Body of pancreas (tissue), 4 donors: ENCODE data around the gene EXTL1. TPM values are rescaled to one million over a fixed set of nuclear protein-coding genes. Genes with fewer than 3 reads are reported as not detected.

ENCODE experiments used
- ATAC-seq: fragments of 150-250 bp; one replicate; pipeline ENCODE4 v1.9.1; 2016
- DNase-seq, 4 donors: peaks; one replicate each; pipeline ENCODE4 v3.0.0-alpha.2; 2019
- H3K27ac ChIP-seq, 4 donors: fragments of 200-600 bp; sonication (generic); 1 replicate in 3 of 4; 2 replicates in 1 of 4; pipeline versions ENCODE4 v1.5.1 to v1.6.1; 2016 to 2019; ENCODE audit warnings: mild to moderate bottlenecking in 1 of 4, mixed read lengths in 1 of 4, moderate library complexity in 1 of 4
- H3K27me3 ChIP-seq, 2 donors: fragments of 200-600 bp; sonication (generic); one replicate each; pipeline ENCODE4 v1.6.0; 2016; ENCODE audit warnings: mild to moderate bottlenecking in 1 of 2
- H3K36me3 ChIP-seq, 2 donors: fragments of 200-600 bp; sonication (generic); replicated peaks in 1 of 2; 2 replicates each; pipeline ENCODE4 v1.5.1; 2016; ENCODE audit warnings: low read depth in 2 of 2; ENCODE audit not compliant: insufficient read depth in 1 of 2
- H3K4me1 ChIP-seq: fragments of 200-600 bp; sonication (generic); one replicate; pipeline ENCODE4 v1.6.0; 2016
- H3K4me3 ChIP-seq, 2 donors: fragments of 200-600 bp; sonication (generic); 1 replicate in 1 of 2; 2 replicates in 1 of 2; pipeline ENCODE4 v1.5.1; 2016 to 2019
- H3K9me3 ChIP-seq, 3 donors: fragments of 200-600 bp; sonication (generic); 1 replicate in 2 of 3; 2 replicates in 1 of 3; pipeline ENCODE4 v1.5.1; 2016
- CTCF ChIP-seq, 7 experiments: fragments of 450-650 bp in 4 of 7; fragments of 200-600 bp in 3 of 7; sonication (generic) in 3 of 7; IDR thresholded peaks; one replicate each; pipeline ENCODE4 v1.5.1; 2016 to 2019; ENCODE audit warnings: antibody characterized with exemption in 7 of 7
- POLR2A ChIP-seq, 3 donors: fragments of 450-650 bp; IDR thresholded peaks; one replicate each; pipeline ENCODE4 v1.6.1; 2016; ENCODE audit warnings: antibody characterized with exemption in 3 of 3, mild to moderate bottlenecking in 2 of 3
- WGBS, 2 donors: methylation state at CpG; one replicate each; pipeline ENCODE4 v1.1.5; 2017; 5-methylcytosine and 5-hydroxymethylcytosine counted together
- intact Hi-C: fragments of 100-400 bp; cut with DNase I; formaldehyde crosslinking; loops from one replicate; pipeline ENCODE4 v1.15.1; 2023
- total RNA-seq, 2 donors: library from RNA; depleted of rRNA; stranded (reverse); fragments of >200 nt; gene quantifications; one replicate each; pipeline ENCODE4 v1.1.0, GENCODE V29; 2016

Gene EXTL1
- total RNA-seq, 2 donors from 2014 or later = not detected

- Histone ChIP-seq H3K9me3 (no peaks in the 10 kb centered on the region), H3K27me3 (no peaks in the 10 kb centered on the region), H3K4me1 (peaks cover 69% of the 10 kb centered on the region), H3K4me3 (peak overlapping the region; percentile 19 to 25), H3K36me3 (no peaks in the 10 kb centered on the region), H3K27ac (peak overlapping the region; percentile 93 to 99 (median 96))
- TF ChIP-seq POLR2A (IDR thresholded peaks at IDR 0.05) = peak; percentile 65 to 78 (median 72)
- TF ChIP-seq CTCF (IDR thresholded peaks at IDR 0.05) = peak; percentile 99 to 100 (median 99)
- intact Hi-C loops = no loop called here
- ATAC-seq (peak; percentile 78), DNase-seq (peak; percentile 92 to 98 (median 98))
- WGBS, 2 donors = 2 to 7% methylated on average over 11 to 39 of the region's 39 CpGs
These were observed 14.6 kb downstream of the EXTL1 start for GRCh38 chr1:26035959-26036755.

- WGBS, 2 donors = 27 to 30% methylated on average over 10 to 11 of the region's 11 CpGs
- no peak for TF ChIP-seq CTCF (IDR thresholded peaks at IDR 0.05)
- no peak for TF ChIP-seq POLR2A (IDR thresholded peaks at IDR 0.05)
- peak in 1 of 4 donors; percentile 97 for DNase-seq
- Histone ChIP-seq H3K4me1 (peaks cover 76% of the 10 kb centered on the region), H3K9me3 (no peaks in the 10 kb centered on the region), H3K27me3 (no peaks in the 10 kb centered on the region), H3K36me3 (no peaks in the 10 kb centered on the region), H3K27ac (peak overlapping the region; percentile 91 to 99 (median 94)), H3K4me3 (no peak overlapping the region)
- intact Hi-C loops = no loop called here
- ATAC-seq = no peak
These were observed 15.2 kb downstream of the EXTL1 start for GRCh38 chr1:26036756-26037281.

DNA sequence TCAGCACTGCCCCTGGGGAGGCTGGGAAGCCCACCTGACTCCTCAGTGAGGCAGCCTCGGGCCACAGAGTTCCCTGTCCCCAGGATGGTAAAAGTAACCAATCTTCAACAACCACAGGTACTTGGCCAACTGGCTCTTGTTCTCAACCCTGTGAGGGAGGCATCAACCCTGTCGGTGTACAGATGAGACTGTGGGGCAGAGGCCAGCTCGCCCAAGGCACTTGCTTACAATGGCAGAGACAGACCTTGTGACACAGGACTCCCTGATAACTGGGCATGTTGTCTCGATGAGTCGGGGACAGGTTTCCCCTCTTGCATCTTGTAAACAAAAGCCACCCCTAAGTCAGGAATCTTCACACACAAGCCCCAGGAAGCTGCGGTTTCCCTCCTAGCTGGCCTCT is 16.3 kb downstream of the EXTL1 start:
- intact Hi-C loops = no loop called here
- no peak for ATAC-seq
- 49 to 62% methylated on average over 5 to 6 of the region's 6 CpGs for WGBS, 2 donors
- H3K27me3 ChIP-seq = no peaks in the 10 kb centered on the region
- H3K9me3 ChIP-seq = no peaks in the 10 kb centered on the region
- H3K27ac ChIP-seq = peak overlapping the region; percentile 93 to 99 (median 94)
- no peak overlapping the region for H3K4me3 ChIP-seq
- H3K36me3 ChIP-seq = peaks cover 0 to 2% of the 10 kb centered on the region in 2 donors
- peak in 2 of 4 donors; percentile 28 to 50 for DNase-seq
- peaks cover 86% of the 10 kb centered on the region for H3K4me1 ChIP-seq
- TF ChIP-seq CTCF (IDR thresholded peaks at IDR 0.05) = no peak
- TF ChIP-seq POLR2A (IDR thresholded peaks at IDR 0.05) = no peak

- DNase-seq (peak; percentile 54 to 81 (median 76)), ATAC-seq (no peak)
- Histone ChIP-seq H3K36me3 (peaks cover 0 to 2% of the 10 kb centered on the region in 2 donors), H3K4me1 (peaks cover 90% of the 10 kb centered on the region), H3K4me3 (no peak overlapping the region), H3K27me3 (no peaks in the 10 kb centered on the region), H3K9me3 (no peaks in the 10 kb centered on the region), H3K27ac (peak overlapping the region; percentile 93 to 99 (median 94))
- no peak for TF ChIP-seq CTCF (IDR thresholded peaks at IDR 0.05)
- peak in 1 of 3 donors; percentile 43 for TF ChIP-seq POLR2A (IDR thresholded peaks at IDR 0.05)
- 74 to 91% methylated on average over 6 of the region's 6 CpGs for WGBS, 2 donors
- intact Hi-C loops = no loop called here
These were observed 16.9 kb downstream of the EXTL1 start for GRCh38 chr1:26038477-26038876.
